OCI-LY3 (cell line): ENCODE data around the gene TENT5C.

ENCODE experiments used
- H2AFZ ChIP-seq: fragments of 200-600, 300-600 bp; shearing (Covaris generic); 2 replicates; pipeline ENCODE4 v1.6.0; 2014; ENCODE audit warnings: antibody characterized with exemption, low read depth, low read length
- H3K27ac ChIP-seq: fragments of 200-600, 300-600 bp; sonication (generic); 2 replicates; pipeline ENCODE4 v1.5.1; 2014; ENCODE audit warnings: mild to moderate bottlenecking, low read length, moderate library complexity, mixed read lengths
- H3K27me3 ChIP-seq: fragments of 200-600, 300-600 bp; sonication (generic); 2 replicates; pipeline ENCODE4 v1.6.1; 2014; ENCODE audit warnings: low read depth, low read length, mixed read lengths
- H3K36me3 ChIP-seq: fragments of 200-600, 300-600 bp; sonication (generic); replicated peaks from 2 replicates; pipeline ENCODE3; 2014; ENCODE audit warnings: low read depth, low read length, mixed read lengths
- H3K4me1 ChIP-seq: fragments of 300-600, 200-600 bp; sonication (generic); 2 replicates; pipeline ENCODE4 v1.6.1; 2014; ENCODE audit warnings: low read length, mixed read lengths
- H3K4me2 ChIP-seq: fragments of 200-600, 300-600 bp; sonication (generic); 2 replicates; pipeline ENCODE4 v1.6.1; 2014; ENCODE audit warnings: low read length, mixed read lengths
- H3K4me3 ChIP-seq: fragments of 300-600, 200-600 bp; sonication (generic); 2 replicates; pipeline ENCODE4 v1.5.1; 2014; ENCODE audit warnings: antibody characterized with exemption, mild to moderate bottlenecking, low read length, moderate library complexity
- H3K79me2 ChIP-seq: fragments of 300-600, 200-600 bp; shearing (Covaris generic); 2 replicates; pipeline ENCODE4 v1.6.1; 2014; ENCODE audit warnings: mild to moderate bottlenecking, low read length, mixed read lengths
- H3K9ac ChIP-seq: fragments of 300-600, 200-600 bp; shearing (Covaris generic); 2 replicates; pipeline ENCODE4 v1.6.0; 2014; ENCODE audit warnings: mild to moderate bottlenecking, low read length, moderate library complexity
- H3K9me3 ChIP-seq: fragments of 200-600, 300-600 bp; shearing (Covaris generic); 2 replicates; pipeline ENCODE4 v1.6.1; 2014; ENCODE audit warnings: low read length, mixed read lengths; ENCODE audit not compliant: insufficient read depth
- H4K20me1 ChIP-seq: fragments of 200-600, 300-600 bp; sonication (generic); 2 replicates; pipeline ENCODE4 v1.6.1; 2016; ENCODE audit warnings: low read length, mixed read lengths; ENCODE audit not compliant: insufficient read depth
- EZH2phosphoT487 ChIP-seq: fragments of 200-600 bp; shearing (Covaris generic); IDR thresholded peaks from 2 replicates; pipeline ENCODE4 v1.6.1; 2018; ENCODE audit warnings: antibody characterized with exemption, mixed run types, low read depth
- TF ChIP-seq, protein P1 (sequence below): fragments of 200-600, 300-600 bp; sonication (generic); IDR thresholded peaks from 2 replicates; pipeline ENCODE4 v1.5.1; 2014; ENCODE audit warnings: antibody characterized with exemption, low read length, low read depth

TENT5C gene

DNA sequence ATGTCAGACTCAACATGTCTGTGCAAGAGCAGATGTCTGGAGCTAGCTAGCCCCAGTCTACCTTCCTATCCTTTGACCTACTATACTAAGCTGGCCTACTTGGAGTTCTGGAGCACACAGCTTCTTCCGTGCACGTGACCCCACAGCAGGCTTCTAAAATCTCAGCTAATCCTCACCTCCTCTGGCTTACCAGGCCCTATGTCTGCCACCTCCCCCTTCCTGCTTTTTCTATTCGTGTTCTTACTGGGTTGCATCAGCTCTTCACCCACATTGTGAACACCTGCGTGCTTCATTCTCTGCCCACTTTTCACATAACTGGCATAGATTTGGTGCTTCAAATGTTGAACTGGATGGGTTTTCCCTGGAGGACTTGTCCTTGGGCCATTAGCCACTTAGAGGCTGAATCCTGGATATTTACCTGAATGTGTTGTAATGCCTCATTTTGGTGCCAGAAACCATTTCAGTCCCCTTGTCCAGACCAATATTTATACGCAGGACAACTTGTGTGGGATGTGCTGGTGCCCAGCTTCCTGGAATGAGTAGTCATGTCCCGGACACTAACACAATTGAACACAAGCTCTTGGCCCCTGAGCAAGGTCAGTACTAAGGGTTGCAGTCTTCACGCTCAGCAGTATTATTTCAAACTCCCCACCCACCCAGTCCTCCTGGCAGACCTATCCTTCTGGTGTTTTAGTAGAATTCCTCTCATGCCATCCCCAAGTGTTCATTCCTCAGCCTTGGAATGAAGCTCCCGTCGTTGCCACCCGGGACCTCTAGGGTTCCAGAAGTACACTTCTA is 24.0 kb downstream of the TENT5C start:
- Histone ChIP-seq H4K20me1 (no peaks in the 10 kb centered on the region), H3K27ac (no peak overlapping the region), H3K4me3 (no peak overlapping the region), H3K9ac (no peak overlapping the region), H2AFZ (no peak overlapping the region), H3K79me2 (no peaks in the 10 kb centered on the region), H3K9me3 (no peaks in the 10 kb centered on the region), H3K27me3 (no peaks in the 10 kb centered on the region; the same call in 1 of the 2 replicates), H3K4me1 (peaks cover 48% of the 10 kb centered on the region), H3K4me2 (no peak overlapping the region), H3K36me3 (no peaks in the 10 kb centered on the region)
- TF ChIP-seq, protein P1, sequence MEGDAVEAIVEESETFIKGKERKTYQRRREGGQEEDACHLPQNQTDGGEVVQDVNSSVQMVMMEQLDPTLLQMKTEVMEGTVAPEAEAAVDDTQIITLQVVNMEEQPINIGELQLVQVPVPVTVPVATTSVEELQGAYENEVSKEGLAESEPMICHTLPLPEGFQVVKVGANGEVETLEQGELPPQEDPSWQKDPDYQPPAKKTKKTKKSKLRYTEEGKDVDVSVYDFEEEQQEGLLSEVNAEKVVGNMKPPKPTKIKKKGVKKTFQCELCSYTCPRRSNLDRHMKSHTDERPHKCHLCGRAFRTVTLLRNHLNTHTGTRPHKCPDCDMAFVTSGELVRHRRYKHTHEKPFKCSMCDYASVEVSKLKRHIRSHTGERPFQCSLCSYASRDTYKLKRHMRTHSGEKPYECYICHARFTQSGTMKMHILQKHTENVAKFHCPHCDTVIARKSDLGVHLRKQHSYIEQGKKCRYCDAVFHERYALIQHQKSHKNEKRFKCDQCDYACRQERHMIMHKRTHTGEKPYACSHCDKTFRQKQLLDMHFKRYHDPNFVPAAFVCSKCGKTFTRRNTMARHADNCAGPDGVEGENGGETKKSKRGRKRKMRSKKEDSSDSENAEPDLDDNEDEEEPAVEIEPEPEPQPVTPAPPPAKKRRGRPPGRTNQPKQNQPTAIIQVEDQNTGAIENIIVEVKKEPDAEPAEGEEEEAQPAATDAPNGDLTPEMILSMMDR = no peak
- TF ChIP-seq EZH2phosphoT487 = no peak

GRCh38 chr1:117630423-117630998 is 24.7 kb downstream of the TENT5C start:
- no peak overlapping the region for H3K4me2 ChIP-seq
- no peak overlapping the region for H3K9ac ChIP-seq
- H3K36me3 ChIP-seq = no peaks in the 10 kb centered on the region
- peaks cover 49% of the 10 kb centered on the region for H3K4me1 ChIP-seq
- no peaks in the 10 kb centered on the region for H3K9me3 ChIP-seq
- H3K27ac ChIP-seq = no peak overlapping the region
- H3K4me3 ChIP-seq = no peak overlapping the region
- H3K27me3 ChIP-seq = no peaks in the 10 kb centered on the region; the same call in 1 of the 2 replicates
- no peak overlapping the region for H2AFZ ChIP-seq
- H4K20me1 ChIP-seq = no peaks in the 10 kb centered on the region
- no peaks in the 10 kb centered on the region for H3K79me2 ChIP-seq
- TF ChIP-seq, protein P1 = no peak
- TF ChIP-seq EZH2phosphoT487 = no peak

DNA sequence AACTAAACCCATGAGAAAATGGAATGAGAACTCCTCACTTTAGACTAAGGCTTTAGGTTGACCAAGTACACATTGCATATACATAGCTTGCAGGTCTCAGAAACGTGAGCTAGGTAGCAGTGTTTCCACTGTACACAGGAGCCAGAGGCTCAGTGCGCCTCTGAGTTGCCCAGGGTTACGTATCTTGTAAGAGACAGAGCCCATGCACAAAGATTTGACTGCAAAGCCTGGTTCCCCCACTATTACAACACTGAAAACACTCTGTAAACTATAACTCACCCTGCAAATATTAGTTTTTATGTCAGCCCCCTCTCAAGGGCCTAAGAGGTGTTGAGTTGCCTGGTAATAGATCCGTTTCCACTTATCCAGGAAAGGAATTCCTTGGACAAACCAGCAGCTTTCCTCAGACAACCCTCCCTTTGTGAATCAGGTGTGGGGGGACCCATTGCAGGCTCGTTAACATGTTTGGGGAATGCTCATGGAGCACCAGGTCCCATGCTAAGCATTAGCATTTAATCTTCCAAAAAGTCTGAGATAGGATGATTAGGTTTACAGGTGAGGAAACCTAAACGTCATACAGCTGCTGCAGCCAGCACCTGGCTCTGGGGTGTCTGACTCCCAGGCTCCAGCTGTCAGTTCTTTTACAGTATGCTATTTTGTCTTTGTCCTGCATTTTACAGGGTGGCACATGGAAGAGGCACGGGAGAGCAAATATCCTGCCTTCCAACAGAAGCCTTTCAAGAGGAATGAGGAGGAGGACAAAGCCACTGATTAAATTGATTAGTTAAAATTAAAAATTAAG is 25.7 kb downstream of the TENT5C start:
- Histone ChIP-seq H3K4me2 (no peak overlapping the region), H2AFZ (no peak overlapping the region), H3K27ac (no peak overlapping the region)

More for the DNA sequence above, 25.7 kb downstream of the TENT5C start:
- H3K9ac ChIP-seq = no peak overlapping the region
- H4K20me1 ChIP-seq = no peaks in the 10 kb centered on the region
- no peak overlapping the region for H3K4me3 ChIP-seq
- TF ChIP-seq, protein P1 = no peak
- no peak for TF ChIP-seq EZH2phosphoT487
- no peaks in the 10 kb centered on the region for H3K36me3 ChIP-seq
- H3K9me3 ChIP-seq = no peaks in the 10 kb centered on the region
- no peaks in the 10 kb centered on the region; the same call in 1 of the 2 replicates for H3K27me3 ChIP-seq
- H3K79me2 ChIP-seq = no peaks in the 10 kb centered on the region
- peaks cover 59% of the 10 kb centered on the region for H3K4me1 ChIP-seq
